ENCODE results near the gene PAWR. TPM values are rescaled to one million over a fixed set of nuclear protein-coding genes. Genes with fewer than 3 reads are reported as not detected.

Gene PAWR
- total RNA-seq, result 100 to 1,000 TPM in 1 of 2 donors, 10 to 100 TPM in 1; 77.6 to 119 TPM
- polyA plus RNA-seq, result 10 to 100 TPM in 1 of 2 donors, 1 to 10 TPM in 1; 6.8 to 35.2 TPM
- long read RNA-seq, donor 1, full-length matches to known transcripts, result 7 of 7 reads
- long read RNA-seq, donor 1, partial matches to known transcripts, result 0 of 7 reads
- long read RNA-seq, donor 1, other reads (novel, unspliced or antisense), result 0 of 7 reads
- long read RNA-seq, donor 2, partial matches to known transcripts, result 6 of 8 reads
- long read RNA-seq, donor 2, other reads (novel, unspliced or antisense), result 0 of 8 reads
- long read RNA-seq, donor 3, partial matches to known transcripts, result 0 of 2 reads
- long read RNA-seq, donor 3, other reads (novel, unspliced or antisense), result 0 of 2 reads
- long read RNA-seq, donor 4, partial matches to known transcripts, result 0 of 1 reads
- long read RNA-seq, donor 4, other reads (novel, unspliced or antisense), result 0 of 1 reads
- long read RNA-seq, donor 5, full-length matches to known transcripts, result 12 of 12 reads
- long read RNA-seq, donor 5, partial matches to known transcripts, result 0 of 12 reads
- long read RNA-seq, donor 5, other reads (novel, unspliced or antisense), result 0 of 12 reads

- 0 to 1% methylated on average over 87 to 107 of the region's 107 CpGs for WGBS, 2 donors
- peaks cover 0 to 23% (median 2%) of the 10 kb centered on the region in 5 donors for H3K4me1 ChIP-seq (ENCODE audit: control insufficient read depth in 5 of 5, insufficient read depth in 5 of 5, low read length in 5 of 5)
- ATAC-seq (ENCODE audit: insufficient read depth, low FRiP score), result peak; percentile 70
These were observed at the start of gene PAWR for GRCh38 chr12:79690638-79691510. Gene PAWR (minus strand): TSS chr12:79690964. CDS start chr12:79690244, 720 bp downstream.

GRCh38 chr12:79737875-79738718, 47.3 kb upstream of the PAWR start:
- ATAC-seq (ENCODE audit: insufficient read depth, low FRiP score), result no peak
- H3K4me3 ChIP-seq, result no peak overlapping the region
- 21 to 29% methylated on average over 4 of the region's 4 CpGs for WGBS, 2 donors
- H3K9me3 ChIP-seq (ENCODE audit: control insufficient read depth in 4 of 4, insufficient read depth in 3 of 4, low read length in 3 of 4), result no peaks in the 10 kb centered on the region
- no peaks in the 10 kb centered on the region for H3K36me3 ChIP-seq (ENCODE audit: control insufficient read depth in 4 of 4, insufficient read depth in 4 of 4, low read length in 4 of 4)
- no peak overlapping the region for H3K27ac ChIP-seq (ENCODE audit: low read depth in 1 of 2, low read length in 1 of 2)
- TF ChIP-seq CTCF (IDR thresholded peaks at IDR 0.05; ENCODE audit: control extremely low read depth, extremely low read depth), result peak; percentile 19
- H3K27me3 ChIP-seq (ENCODE audit: control insufficient read depth in 3 of 3, insufficient read depth in 3 of 3, low read length in 2 of 3), result no peaks in the 10 kb centered on the region
- peak in 2 of 3 donors; percentile 50 to 68 for DNase-seq
- no peak overlapping the region for H3K9ac ChIP-seq (ENCODE audit: insufficient read depth in 1 of 2, low read length in 2 of 2)
- H3K4me1 ChIP-seq (ENCODE audit: control insufficient read depth in 5 of 5, insufficient read depth in 5 of 5, low read length in 5 of 5), result no peaks in the 10 kb centered on the region

More at GRCh38 chr12:79690638-79691510, at the start of gene PAWR:
- H3K4me3 ChIP-seq, result peak within 1 kb of the TSS; percentile 67
- peaks cover 0 to 1% (median 0%) of the 10 kb centered on the region in 4 donors for H3K36me3 ChIP-seq (ENCODE audit: control insufficient read depth in 4 of 4, insufficient read depth in 4 of 4, low read length in 4 of 4)
- TF ChIP-seq CTCF (IDR thresholded peaks at IDR 0.05; ENCODE audit: control extremely low read depth, extremely low read depth), result no peak
- peak; percentile 72 to 88 (median 84) for DNase-seq
- H3K9ac ChIP-seq (ENCODE audit: insufficient read depth in 1 of 2, low read length in 2 of 2), result peak within 1 kb of the TSS; percentile 71 to 73
- H3K27ac ChIP-seq (ENCODE audit: low read depth in 1 of 2, low read length in 1 of 2), result peak within 1 kb of the TSS; percentile 43 to 96
- peaks cover 0 to 37% (median 0%) of the 10 kb centered on the region in 3 donors for H3K27me3 ChIP-seq (ENCODE audit: control insufficient read depth in 3 of 3, insufficient read depth in 3 of 3, low read length in 2 of 3)
- H3K9me3 ChIP-seq (ENCODE audit: control insufficient read depth in 4 of 4, insufficient read depth in 3 of 4, low read length in 3 of 4), result no peaks in the 10 kb centered on the region

DNA sequence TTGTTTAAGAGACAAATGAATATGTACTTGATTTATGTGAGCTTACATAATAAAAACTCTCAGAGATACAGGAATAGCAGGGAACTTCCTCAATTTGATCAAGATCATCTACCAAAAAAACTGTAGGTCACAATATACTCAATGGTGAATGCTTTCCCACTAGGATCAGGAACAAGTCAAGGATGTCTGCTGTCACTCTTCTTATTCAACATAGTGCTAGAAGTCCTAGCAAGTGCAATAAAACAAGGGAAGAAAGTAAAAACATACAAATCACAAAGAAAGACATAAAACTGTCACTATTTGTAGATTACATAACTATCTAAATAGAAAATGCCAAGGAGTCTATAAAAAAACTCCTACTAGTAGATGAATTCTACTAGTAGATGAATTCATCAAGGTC, 41.9 kb upstream of the PAWR start:
- TF ChIP-seq CTCF (IDR thresholded peaks at IDR 0.05; ENCODE audit: control extremely low read depth, extremely low read depth), result no peak
- H3K4me1 ChIP-seq (ENCODE audit: control insufficient read depth in 5 of 5, insufficient read depth in 5 of 5, low read length in 5 of 5), result no peaks in the 10 kb centered on the region
- ATAC-seq (ENCODE audit: insufficient read depth, low FRiP score), result no peak
- no peak overlapping the region for H3K9ac ChIP-seq (ENCODE audit: insufficient read depth in 1 of 2, low read length in 2 of 2)
- H3K27me3 ChIP-seq (ENCODE audit: control insufficient read depth in 3 of 3, insufficient read depth in 3 of 3, low read length in 2 of 3), result no peaks in the 10 kb centered on the region
- no peak overlapping the region for H3K4me3 ChIP-seq
- DNase-seq, result no peak
- H3K27ac ChIP-seq (ENCODE audit: low read depth in 1 of 2, low read length in 1 of 2), result no peak overlapping the region
- H3K9me3 ChIP-seq (ENCODE audit: control insufficient read depth in 4 of 4, insufficient read depth in 3 of 4, low read length in 3 of 4), result no peaks in the 10 kb centered on the region
- H3K36me3 ChIP-seq (ENCODE audit: control insufficient read depth in 4 of 4, insufficient read depth in 4 of 4, low read length in 4 of 4), result no peaks in the 10 kb centered on the region

Measured in lung (tissue), 16 donors.